ENCODE measurements around the gene ABCG2. TPM values are rescaled to one million over a fixed set of nuclear protein-coding genes. Genes with fewer than 3 reads are reported as not detected.

ABCG2 gene
- total and polyA plus RNA-seq, 11 donors: 0.27 to 8.0 (median 2.7) TPM

- intact Hi-C loops (cut with DNase I): no loop called here
- H3K27me3 ChIP-seq: no peaks in the 10 kb centered on the region
- no peak overlapping the region for H3K4me3 ChIP-seq
- WGBS, 4 donors: 61 to 84% (median 70%) methylated on average over 2 of the region's 2 CpGs
- no peak for ATAC-seq
- no peaks in the 10 kb centered on the region for H3K9me3 ChIP-seq
- TF ChIP-seq CTCF (IDR thresholded peaks at IDR 0.05) (no peak), POLR2A (IDR thresholded peaks at IDR 0.05) (no peak)
- H3K27ac ChIP-seq: no peak overlapping the region
- DNase-seq: no peak
- no peaks in the 10 kb centered on the region for H3K36me3 ChIP-seq
- H3K4me1 ChIP-seq: no peaks in the 10 kb centered on the region
Measured at GRCh38 chr4:88171206-88171605, 12.8 kb upstream of the ABCG2 start.

GRCh38 chr4:88169298-88169697 lies 10.9 kb upstream of the ABCG2 start:
- no peak overlapping the region for H3K27ac ChIP-seq
- intact Hi-C loops (cut with DNase I): no loop called here
- DNase-seq (no peak), ATAC-seq (no peak)
- WGBS, 4 donors: 88 to 97% (median 90%) methylated on average over 2 of the region's 2 CpGs
- H3K27me3 ChIP-seq: no peaks in the 10 kb centered on the region
- H3K4me1 ChIP-seq: no peaks in the 10 kb centered on the region
- peaks cover 0 to 7% (median 0%) of the 10 kb centered on the region in 12 donors for H3K9me3 ChIP-seq
- H3K4me3 ChIP-seq: no peak overlapping the region
- TF ChIP-seq POLR2A (IDR thresholded peaks at IDR 0.05): no peak
- no peak for TF ChIP-seq CTCF (IDR thresholded peaks at IDR 0.05)
- no peaks in the 10 kb centered on the region for H3K36me3 ChIP-seq

DNA sequence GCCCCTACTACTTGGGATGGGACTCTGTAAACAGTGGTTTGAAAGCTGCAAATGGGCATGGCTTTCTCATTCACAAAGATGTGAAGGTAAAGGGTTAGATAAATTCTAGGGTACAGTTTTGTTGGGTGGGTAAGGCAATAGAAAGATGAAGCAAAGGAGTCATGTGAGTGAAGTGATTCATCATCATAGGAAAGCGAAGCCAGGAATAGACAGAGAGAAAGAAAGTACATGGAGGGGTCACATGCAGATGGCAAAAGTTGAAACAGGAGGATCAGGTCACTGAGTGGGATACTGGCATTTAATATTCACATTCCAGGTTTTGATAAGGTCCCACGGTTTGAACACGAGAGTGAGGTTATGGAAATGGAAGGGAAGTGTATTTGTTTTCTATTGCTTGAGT lies 8.2 kb upstream of the ABCG2 start:
- DNase-seq (no peak), ATAC-seq (no peak)
- Histone ChIP-seq H3K36me3 (no peaks in the 10 kb centered on the region), H3K27me3 (no peaks in the 10 kb centered on the region), H3K27ac (no peak overlapping the region), H3K4me1 (no peaks in the 10 kb centered on the region), H3K4me3 (no peak overlapping the region), H3K9me3 (peaks cover 0 to 10% (median 0%) of the 10 kb centered on the region in 12 donors)
- whole genome bisulfite sequencing, 4 donors: 88 to 96% (median 89%) methylated on average over 3 of the region's 3 CpGs
- TF ChIP-seq CTCF (IDR thresholded peaks at IDR 0.05): no peak
- TF ChIP-seq POLR2A (IDR thresholded peaks at IDR 0.05): no peak
- intact Hi-C loops (cut with DNase I): no loop called here

DNA sequence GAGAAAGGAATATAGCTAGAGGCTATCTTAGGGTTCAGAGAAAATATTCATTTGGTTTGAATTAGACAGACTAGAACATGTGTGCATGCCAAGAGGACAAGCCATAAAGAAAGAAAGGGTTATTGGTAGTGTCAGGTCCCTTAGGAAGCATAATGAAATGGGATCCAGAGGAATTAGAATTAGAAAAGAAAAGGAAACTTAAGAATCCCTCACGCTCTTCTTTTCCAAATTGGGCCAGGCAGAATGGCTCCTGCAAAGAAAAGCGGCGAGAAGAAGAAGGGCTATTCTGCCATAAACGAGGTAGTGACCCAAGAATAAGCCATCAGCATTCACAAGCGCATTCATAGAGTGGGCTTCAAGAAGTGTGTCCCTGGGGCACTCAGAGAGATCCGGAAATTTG lies 4.9 kb upstream of the ABCG2 start:
- DNase-seq: no peak
- Histone ChIP-seq H3K4me1 (peaks cover 0 to 10% (median 0%) of the 10 kb centered on the region in 12 donors), H3K27ac (no peak overlapping the region), H3K36me3 (no peaks in the 10 kb centered on the region), H3K27me3 (peaks cover 0 to 9% (median 0%) of the 10 kb centered on the region in 9 donors), H3K4me3 (no peak overlapping the region), H3K9me3 (peaks cover 0 to 10% (median 0%) of the 10 kb centered on the region in 12 donors)
- WGBS, 4 donors: 84 to 89% (median 88%) methylated on average over 6 of the region's 6 CpGs
- TF ChIP-seq POLR2A (IDR thresholded peaks at IDR 0.05): no peak
- TF ChIP-seq CTCF (IDR thresholded peaks at IDR 0.05): no peak
- intact Hi-C loops (cut with DNase I): no loop called here
- ATAC-seq: no peak

Measured in heart left ventricle (tissue), 16 donors.